Glutamatergic neuron (in vitro differentiated cells): Measurements from ENCODE around the gene AOAH. TPM values are rescaled to one million over a fixed set of nuclear protein-coding genes. Genes with fewer than 3 reads are reported as not detected.

Experiments
- DNase-seq: peaks from one replicate; pipeline ENCODE4 v3.0.0; 2022
- H3K27ac Mint-ChIP-seq: one replicate; pipeline ENCODE4 v1.8.0; 2020; ENCODE audit warnings: mild to moderate bottlenecking, mixed read lengths, inconsistent platforms; ENCODE audit not compliant: unreplicated experiment
- H3K27me3 Mint-ChIP-seq: one replicate; pipeline ENCODE4 v1.8.0; 2020; ENCODE audit warnings: mild to moderate bottlenecking, moderate library complexity, mixed read lengths, inconsistent platforms; ENCODE audit not compliant: unreplicated experiment
- H3K36me3 Mint-ChIP-seq: one replicate; pipeline ENCODE4 v1.8.0; 2020; ENCODE audit warnings: mild to moderate bottlenecking, mixed read lengths, inconsistent platforms; ENCODE audit not compliant: unreplicated experiment
- H3K4me1 Mint-ChIP-seq: one replicate; pipeline ENCODE4 v1.8.0; 2020; ENCODE audit warnings: mild to moderate bottlenecking, low read depth, mixed read lengths, inconsistent platforms; ENCODE audit not compliant: unreplicated experiment
- H3K4me3 Mint-ChIP-seq: one replicate; pipeline ENCODE4 v1.8.0; 2020; ENCODE audit warnings: mild to moderate bottlenecking, mixed read lengths, inconsistent platforms; ENCODE audit not compliant: unreplicated experiment
- H3K9me3 Mint-ChIP-seq: one replicate; pipeline ENCODE4 v1.8.0; 2020; ENCODE audit warnings: mild to moderate bottlenecking, moderate library complexity, mixed read lengths, inconsistent platforms; ENCODE audit not compliant: unreplicated experiment
- total RNA-seq: library from RNA; stranded (reverse); fragmentation: NEBNext Ultra II Directional; extraction: Animal tissue kit (Norgen Biotek cat#: 25700); gene quantifications from one replicate; pipeline ENCODE4 v1.2.1, GENCODE V29; 2021; ENCODE audit not compliant: unreplicated experiment
- TF ChIP-seq, protein P1 (sequence below): fragments of 200-600 bp; sonication (generic); IDR thresholded peaks from one replicate; pipeline ENCODE4 v1.5.0; 2021; ENCODE audit not compliant: partially characterized antibody, unreplicated experiment

AOAH gene
- total RNA-seq, 1 donor from 2014 or later, result not detected

DNA sequence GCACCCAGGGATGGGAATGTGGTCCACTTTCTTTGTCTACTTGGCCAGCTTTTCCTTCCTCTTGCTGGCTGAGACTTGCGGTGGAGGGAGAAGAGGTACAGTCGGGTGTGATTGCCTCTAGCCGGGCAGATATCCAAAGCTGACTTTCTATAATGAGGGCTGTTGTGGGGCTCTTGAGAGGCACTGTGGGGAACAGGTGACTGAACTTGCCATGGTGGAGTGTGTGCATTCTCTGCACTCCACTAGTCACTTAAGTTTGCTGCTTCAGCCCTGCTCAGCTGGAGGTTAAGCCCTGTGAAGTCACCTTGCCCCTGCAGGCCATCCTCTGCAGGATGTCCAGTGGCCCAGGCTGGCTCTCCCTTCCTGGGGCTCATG is 116.6 kb downstream of the AOAH start:
- H3K27me3 Mint-ChIP-seq, result no peaks in the 10 kb centered on the region
- H3K4me1 Mint-ChIP-seq, result peaks cover 16% of the 10 kb centered on the region
- DNase-seq, result no peak
- TF ChIP-seq, protein P1, sequence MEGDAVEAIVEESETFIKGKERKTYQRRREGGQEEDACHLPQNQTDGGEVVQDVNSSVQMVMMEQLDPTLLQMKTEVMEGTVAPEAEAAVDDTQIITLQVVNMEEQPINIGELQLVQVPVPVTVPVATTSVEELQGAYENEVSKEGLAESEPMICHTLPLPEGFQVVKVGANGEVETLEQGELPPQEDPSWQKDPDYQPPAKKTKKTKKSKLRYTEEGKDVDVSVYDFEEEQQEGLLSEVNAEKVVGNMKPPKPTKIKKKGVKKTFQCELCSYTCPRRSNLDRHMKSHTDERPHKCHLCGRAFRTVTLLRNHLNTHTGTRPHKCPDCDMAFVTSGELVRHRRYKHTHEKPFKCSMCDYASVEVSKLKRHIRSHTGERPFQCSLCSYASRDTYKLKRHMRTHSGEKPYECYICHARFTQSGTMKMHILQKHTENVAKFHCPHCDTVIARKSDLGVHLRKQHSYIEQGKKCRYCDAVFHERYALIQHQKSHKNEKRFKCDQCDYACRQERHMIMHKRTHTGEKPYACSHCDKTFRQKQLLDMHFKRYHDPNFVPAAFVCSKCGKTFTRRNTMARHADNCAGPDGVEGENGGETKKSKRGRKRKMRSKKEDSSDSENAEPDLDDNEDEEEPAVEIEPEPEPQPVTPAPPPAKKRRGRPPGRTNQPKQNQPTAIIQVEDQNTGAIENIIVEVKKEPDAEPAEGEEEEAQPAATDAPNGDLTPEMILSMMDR, result no peak
- H3K36me3 Mint-ChIP-seq, result no peaks in the 10 kb centered on the region
- H3K9me3 Mint-ChIP-seq, result peaks cover 3% of the 10 kb centered on the region
- no peak overlapping the region for H3K27ac Mint-ChIP-seq
- no peak overlapping the region for H3K4me3 Mint-ChIP-seq

DNA sequence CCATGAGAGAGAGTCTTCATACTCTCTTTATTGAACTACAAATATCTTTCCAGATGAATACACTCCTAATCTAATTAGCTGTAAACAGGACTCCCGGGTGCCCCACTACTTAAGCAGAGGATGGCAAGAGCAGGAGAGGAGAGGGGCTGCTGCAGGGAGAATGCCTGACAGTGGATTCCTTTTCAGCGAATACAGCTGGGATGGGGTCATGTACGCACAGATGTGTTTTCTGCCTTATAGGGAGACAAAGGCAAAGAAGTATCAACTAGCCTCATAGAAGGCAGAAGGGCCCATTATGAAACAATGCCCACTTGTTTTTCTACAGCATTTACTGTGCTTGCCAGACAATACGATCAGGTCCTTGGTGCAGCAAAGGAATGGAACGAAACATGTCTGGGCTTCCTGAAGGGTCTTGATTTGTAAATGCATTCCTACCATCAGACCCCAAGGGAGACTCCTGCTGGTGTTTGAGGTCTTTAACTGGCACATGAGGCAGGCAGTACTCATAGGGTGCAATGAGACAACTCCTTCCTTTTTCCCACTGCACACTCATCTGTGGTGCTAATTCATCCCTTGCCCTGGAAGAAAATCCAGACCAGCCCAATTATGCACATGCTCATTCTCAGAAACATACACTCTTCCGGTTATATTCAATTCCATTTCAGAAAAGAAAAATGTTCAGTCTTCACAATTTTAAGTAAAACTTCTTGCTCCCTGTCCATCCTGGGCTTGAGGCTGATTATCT is 117.1 kb downstream of the AOAH start:
- TF ChIP-seq, protein P1, result no peak
- H3K4me3 Mint-ChIP-seq, result no peak overlapping the region
- no peak for DNase-seq
- H3K36me3 Mint-ChIP-seq, result no peaks in the 10 kb centered on the region
- H3K27me3 Mint-ChIP-seq, result no peaks in the 10 kb centered on the region
- peaks cover 16% of the 10 kb centered on the region for H3K4me1 Mint-ChIP-seq
- peaks cover 3% of the 10 kb centered on the region for H3K9me3 Mint-ChIP-seq
- H3K27ac Mint-ChIP-seq, result no peak overlapping the region

DNA sequence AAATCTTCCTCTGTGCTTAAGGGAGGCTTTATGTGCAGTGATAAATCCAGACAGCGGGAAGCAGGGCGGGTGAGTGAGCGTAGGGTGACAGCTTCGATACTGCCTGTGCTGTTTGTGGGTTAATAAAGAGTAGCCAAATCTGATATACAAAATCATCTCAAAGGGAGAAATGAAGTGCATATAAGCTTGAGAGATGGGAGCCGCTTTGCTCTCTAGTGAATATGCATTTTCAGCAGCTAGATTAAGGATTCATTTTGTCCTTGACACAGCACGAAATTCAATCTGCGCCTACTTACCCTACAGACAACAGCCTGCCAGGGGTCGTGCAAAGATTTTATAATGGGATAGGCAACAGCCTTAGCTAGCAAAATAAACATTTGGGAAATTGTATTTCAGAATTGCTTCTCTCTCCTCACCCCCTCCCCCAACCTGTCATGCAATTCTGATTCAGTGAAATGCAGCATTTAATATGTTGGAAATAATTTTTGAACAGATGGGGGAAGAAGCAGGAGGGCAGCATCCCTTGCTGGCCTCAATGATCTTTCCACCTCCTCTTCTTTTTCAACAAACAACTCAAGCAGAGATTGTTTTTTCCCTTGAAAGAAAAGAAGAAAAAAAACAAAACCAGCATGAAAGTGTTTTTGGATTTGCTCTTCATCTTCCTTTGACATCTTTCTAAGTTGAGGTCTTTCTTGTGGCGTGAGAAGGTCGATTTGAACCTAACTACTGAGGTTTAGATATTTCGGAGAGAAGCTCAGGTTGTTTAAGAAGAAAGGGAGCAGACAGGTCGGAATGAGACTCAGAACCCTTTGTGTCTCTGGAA is 117.9 kb downstream of the AOAH start:
- Mint-ChIP-seq H3K27ac (no peak overlapping the region), H3K9me3 (peaks cover 5% of the 10 kb centered on the region), H3K4me1 (peaks cover 16% of the 10 kb centered on the region), H3K4me3 (no peak overlapping the region), H3K36me3 (no peaks in the 10 kb centered on the region), H3K27me3 (no peaks in the 10 kb centered on the region)
- TF ChIP-seq, protein P1, result no peak
- DNase-seq, result no peak

DNA sequence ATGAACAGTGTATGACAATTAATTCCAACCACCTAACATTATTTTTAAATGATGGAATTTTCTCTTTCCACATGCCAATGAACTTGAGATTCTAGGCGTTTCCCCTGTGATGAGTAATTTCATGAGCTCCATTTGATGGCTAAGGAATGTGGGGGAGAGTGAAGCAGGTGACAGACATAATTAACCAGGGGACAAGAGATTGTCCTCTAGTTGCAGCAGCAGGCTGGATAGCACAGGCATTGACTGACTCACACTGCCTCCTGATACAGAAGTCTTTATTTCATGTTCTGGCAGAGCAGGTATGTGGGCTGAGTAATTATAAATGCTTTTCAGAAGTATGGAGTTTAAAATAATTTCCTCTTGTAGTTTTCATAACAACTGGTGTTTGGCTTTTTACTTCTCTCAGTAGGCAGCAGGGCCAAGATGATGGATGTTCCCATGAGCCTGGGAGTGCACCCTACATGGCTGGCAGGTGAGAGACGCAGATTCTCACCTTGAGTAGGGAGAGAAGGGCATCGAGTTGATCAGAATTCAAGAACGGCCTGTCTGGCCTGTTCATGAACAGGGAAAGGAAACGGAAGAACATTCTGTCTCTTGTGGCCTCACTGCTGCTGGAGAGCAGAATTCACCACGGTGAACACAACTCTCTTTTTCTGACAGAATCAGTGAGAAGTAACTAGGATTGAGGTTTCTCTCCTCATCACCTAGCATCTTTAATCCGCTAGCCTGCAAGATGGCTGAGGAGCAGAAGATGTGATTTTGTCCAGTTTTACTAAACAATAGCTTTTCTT is 118.8 kb downstream of the AOAH start:
- Mint-ChIP-seq H3K4me3 (no peak overlapping the region), H3K9me3 (peaks cover 6% of the 10 kb centered on the region), H3K27ac (no peak overlapping the region), H3K4me1 (peaks cover 16% of the 10 kb centered on the region), H3K27me3 (no peaks in the 10 kb centered on the region), H3K36me3 (no peaks in the 10 kb centered on the region)
- DNase-seq, result no peak
- TF ChIP-seq, protein P1, result no peak
